ENCODE data around the gene NLGN1. TPM values are rescaled to one million over a fixed set of nuclear protein-coding genes. Genes with fewer than 3 reads are reported as not detected.

NLGN1 gene
- total and polyA plus RNA-seq, 9 of the 15 experiments (the other 6 are each of a cell fraction or from before 2014, with no cell fraction given): under 0.01 to 0.01 TPM; not detected in 7

DNA sequence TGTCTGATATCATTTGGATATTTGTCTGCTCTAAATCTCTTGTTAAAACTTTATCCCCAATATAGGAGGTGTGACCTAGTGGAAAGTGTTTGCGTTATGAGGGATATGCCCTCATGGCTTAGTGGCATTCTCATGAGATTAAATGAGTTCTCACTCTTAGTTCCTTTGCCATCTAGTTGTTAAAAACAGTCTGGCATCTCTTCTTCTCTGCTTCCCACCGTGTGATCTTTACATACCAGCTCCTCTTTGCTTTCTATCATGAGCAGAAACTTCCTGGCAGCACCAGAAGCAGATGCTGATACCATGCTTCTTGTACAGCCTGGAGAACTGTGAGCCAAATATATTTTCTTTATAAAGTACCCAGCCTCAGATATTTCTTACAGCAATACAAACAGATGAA is 33.0 kb downstream of the NLGN1 start (continued):
- TF ChIP-seq, protein P1, sequence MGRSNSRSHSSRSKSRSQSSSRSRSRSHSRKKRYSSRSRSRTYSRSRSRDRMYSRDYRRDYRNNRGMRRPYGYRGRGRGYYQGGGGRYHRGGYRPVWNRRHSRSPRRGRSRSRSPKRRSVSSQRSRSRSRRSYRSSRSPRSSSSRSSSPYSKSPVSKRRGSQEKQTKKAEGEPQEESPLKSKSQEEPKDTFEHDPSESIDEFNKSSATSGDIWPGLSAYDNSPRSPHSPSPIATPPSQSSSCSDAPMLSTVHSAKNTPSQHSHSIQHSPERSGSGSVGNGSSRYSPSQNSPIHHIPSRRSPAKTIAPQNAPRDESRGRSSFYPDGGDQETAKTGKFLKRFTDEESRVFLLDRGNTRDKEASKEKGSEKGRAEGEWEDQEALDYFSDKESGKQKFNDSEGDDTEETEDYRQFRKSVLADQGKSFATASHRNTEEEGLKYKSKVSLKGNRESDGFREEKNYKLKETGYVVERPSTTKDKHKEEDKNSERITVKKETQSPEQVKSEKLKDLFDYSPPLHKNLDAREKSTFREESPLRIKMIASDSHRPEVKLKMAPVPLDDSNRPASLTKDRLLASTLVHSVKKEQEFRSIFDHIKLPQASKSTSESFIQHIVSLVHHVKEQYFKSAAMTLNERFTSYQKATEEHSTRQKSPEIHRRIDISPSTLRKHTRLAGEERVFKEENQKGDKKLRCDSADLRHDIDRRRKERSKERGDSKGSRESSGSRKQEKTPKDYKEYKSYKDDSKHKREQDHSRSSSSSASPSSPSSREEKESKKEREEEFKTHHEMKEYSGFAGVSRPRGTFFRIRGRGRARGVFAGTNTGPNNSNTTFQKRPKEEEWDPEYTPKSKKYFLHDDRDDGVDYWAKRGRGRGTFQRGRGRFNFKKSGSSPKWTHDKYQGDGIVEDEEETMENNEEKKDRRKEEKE (IDR thresholded peaks at IDR 0.05; ENCODE audit: borderline replicate concordance in 1 of 2, control insufficient read depth in 1 of 2, low read depth in 2 of 2, low read length in 1 of 2): no peak
- TF ChIP-seq, protein P2, sequence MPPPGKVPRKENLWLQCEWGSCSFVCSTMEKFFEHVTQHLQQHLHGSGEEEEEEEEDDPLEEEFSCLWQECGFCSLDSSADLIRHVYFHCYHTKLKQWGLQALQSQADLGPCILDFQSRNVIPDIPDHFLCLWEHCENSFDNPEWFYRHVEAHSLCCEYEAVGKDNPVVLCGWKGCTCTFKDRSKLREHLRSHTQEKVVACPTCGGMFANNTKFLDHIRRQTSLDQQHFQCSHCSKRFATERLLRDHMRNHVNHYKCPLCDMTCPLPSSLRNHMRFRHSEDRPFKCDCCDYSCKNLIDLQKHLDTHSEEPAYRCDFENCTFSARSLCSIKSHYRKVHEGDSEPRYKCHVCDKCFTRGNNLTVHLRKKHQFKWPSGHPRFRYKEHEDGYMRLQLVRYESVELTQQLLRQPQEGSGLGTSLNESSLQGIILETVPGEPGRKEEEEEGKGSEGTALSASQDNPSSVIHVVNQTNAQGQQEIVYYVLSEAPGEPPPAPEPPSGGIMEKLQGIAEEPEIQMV (tag; conservative IDR thresholded peaks at IDR 0.05; ENCODE audit: low read depth): no peak
- no peak for TF ChIP-seq ZNF121 (CRISPR knock-in tag; conservative IDR thresholded peaks at IDR 0.05)

DNA sequence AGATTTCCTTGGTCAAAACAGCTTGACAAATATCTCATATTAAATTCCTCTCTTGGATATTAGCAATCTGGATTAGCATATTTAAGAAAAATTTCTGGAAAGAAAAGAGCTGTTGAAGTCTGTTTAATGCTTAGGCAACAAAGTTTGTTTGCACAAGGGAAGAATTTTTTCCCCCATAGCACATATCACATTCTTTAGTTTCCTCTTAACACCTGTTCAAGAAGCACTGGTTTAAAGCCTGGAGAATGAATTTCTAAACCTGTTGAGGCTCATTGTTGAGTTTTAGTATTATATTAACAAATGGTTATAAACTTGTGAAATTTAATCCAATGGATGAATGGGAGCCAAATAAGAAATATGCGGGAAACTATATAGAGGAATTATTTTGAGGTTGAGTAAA is 41.5 kb downstream of the NLGN1 start:
- in situ Hi-C loops (cut with MboI): no loop called here
- no peak overlapping the region for H2AFZ ChIP-seq (ENCODE audit: low read depth, low read length)
- no peaks in the 10 kb centered on the region; the same call in 1 of the 2 replicates for H3K9me3 ChIP-seq (replicated peaks; ENCODE audit: control insufficient read depth, insufficient read depth, low read depth, low read length)
- no peaks in the 10 kb centered on the region for H3K4me1 ChIP-seq (replicated peaks in 1 of 2; ENCODE audit: control insufficient read depth in 2 of 2, insufficient read depth in 2 of 2, low read length in 2 of 2)
- no peak overlapping the region for H3K4me2 ChIP-seq (ENCODE audit: insufficient read depth, low read length)
- no peak overlapping the region for H3K9ac ChIP-seq (ENCODE audit: insufficient read depth in 1 of 2, low read depth in 2 of 2, low read length in 2 of 2)
- intact Hi-C loops (cut with micrococcal nuclease): no loop called here
- CTCF ChIA-PET (ENCODE audit: low intra/inter-chr PET ratio): no interaction called here
- BruUV-seq (replicated peaks): no TSS peak
- H3K36me3 ChIP-seq (ENCODE audit: control insufficient read depth, insufficient read depth, low read length): no peaks in the 10 kb centered on the region
- WGBS (ENCODE audit: insufficient coverage, low coverage, missing lambda C conversion rate): 6% methylated on average over 1 of the region's 1 CpG
- ATAC-seq: no peak
- H3K79me2 ChIP-seq (ENCODE audit: control insufficient read depth, insufficient read depth, low read length): no peaks in the 10 kb centered on the region
- POLR2A ChIA-PET: no interaction called here
- DNase-seq (ENCODE audit: extremely low read depth in 1 of 4, low spot score in 3 of 4): no peak
- FAIRE-seq: no peak
- H3K9me1 ChIP-seq (ENCODE audit: control insufficient read depth, insufficient read depth, low read length): no peaks in the 10 kb centered on the region
- no peaks in the 10 kb centered on the region for H3K27me3 ChIP-seq (ENCODE audit: control insufficient read depth in 2 of 2, insufficient read depth in 2 of 2, low read length in 2 of 2)
- no peaks in the 10 kb centered on the region for H4K20me1 ChIP-seq (replicated peaks; ENCODE audit: control insufficient read depth, insufficient read depth, low read length)
- H3K4me3 ChIP-seq: no peak overlapping the region
- H3K27ac ChIP-seq (ENCODE audit: extremely low read depth, low read depth, low read length): no peak overlapping the region
- TF ChIP-seq, protein P3, sequence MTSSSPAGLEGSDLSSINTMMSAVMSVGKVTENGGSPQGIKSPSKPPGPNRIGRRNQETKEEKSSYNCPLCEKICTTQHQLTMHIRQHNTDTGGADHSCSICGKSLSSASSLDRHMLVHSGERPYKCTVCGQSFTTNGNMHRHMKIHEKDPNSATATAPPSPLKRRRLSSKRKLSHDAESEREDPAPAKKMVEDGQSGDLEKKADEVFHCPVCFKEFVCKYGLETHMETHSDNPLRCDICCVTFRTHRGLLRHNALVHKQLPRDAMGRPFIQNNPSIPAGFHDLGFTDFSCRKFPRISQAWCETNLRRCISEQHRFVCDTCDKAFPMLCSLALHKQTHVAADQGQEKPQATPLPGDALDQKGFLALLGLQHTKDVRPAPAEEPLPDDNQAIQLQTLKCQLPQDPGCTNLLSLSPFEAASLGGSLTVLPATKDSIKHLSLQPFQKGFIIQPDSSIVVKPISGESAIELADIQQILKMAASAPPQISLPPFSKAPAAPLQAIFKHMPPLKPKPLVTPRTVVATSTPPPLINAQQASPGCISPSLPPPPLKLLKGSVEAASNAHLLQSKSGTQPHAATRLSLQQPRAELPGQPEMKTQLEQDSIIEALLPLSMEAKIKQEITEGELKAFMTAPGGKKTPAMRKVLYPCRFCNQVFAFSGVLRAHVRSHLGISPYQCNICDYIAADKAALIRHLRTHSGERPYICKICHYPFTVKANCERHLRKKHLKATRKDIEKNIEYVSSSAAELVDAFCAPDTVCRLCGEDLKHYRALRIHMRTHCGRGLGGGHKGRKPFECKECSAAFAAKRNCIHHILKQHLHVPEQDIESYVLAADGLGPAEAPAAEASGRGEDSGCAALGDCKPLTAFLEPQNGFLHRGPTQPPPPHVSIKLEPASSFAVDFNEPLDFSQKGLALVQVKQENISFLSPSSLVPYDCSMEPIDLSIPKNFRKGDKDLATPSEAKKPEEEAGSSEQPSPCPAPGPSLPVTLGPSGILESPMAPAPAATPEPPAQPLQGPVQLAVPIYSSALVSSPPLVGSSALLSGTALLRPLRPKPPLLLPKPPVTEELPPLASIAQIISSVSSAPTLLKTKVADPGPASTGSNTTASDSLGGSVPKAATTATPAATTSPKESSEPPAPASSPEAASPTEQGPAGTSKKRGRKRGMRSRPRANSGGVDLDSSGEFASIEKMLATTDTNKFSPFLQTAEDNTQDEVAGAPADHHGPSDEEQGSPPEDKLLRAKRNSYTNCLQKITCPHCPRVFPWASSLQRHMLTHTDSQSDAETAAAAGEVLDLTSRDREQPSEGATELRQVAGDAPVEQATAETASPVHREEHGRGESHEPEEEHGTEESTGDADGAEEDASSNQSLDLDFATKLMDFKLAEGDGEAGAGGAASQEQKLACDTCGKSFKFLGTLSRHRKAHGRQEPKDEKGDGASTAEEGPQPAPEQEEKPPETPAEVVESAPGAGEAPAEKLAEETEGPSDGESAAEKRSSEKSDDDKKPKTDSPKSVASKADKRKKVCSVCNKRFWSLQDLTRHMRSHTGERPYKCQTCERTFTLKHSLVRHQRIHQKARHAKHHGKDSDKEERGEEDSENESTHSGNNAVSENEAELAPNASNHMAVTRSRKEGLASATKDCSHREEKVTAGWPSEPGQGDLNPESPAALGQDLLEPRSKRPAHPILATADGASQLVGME (CRISPR knock-in tag; IDR thresholded peaks at IDR 0.05): no peak
- TF ChIP-seq, protein P4, sequence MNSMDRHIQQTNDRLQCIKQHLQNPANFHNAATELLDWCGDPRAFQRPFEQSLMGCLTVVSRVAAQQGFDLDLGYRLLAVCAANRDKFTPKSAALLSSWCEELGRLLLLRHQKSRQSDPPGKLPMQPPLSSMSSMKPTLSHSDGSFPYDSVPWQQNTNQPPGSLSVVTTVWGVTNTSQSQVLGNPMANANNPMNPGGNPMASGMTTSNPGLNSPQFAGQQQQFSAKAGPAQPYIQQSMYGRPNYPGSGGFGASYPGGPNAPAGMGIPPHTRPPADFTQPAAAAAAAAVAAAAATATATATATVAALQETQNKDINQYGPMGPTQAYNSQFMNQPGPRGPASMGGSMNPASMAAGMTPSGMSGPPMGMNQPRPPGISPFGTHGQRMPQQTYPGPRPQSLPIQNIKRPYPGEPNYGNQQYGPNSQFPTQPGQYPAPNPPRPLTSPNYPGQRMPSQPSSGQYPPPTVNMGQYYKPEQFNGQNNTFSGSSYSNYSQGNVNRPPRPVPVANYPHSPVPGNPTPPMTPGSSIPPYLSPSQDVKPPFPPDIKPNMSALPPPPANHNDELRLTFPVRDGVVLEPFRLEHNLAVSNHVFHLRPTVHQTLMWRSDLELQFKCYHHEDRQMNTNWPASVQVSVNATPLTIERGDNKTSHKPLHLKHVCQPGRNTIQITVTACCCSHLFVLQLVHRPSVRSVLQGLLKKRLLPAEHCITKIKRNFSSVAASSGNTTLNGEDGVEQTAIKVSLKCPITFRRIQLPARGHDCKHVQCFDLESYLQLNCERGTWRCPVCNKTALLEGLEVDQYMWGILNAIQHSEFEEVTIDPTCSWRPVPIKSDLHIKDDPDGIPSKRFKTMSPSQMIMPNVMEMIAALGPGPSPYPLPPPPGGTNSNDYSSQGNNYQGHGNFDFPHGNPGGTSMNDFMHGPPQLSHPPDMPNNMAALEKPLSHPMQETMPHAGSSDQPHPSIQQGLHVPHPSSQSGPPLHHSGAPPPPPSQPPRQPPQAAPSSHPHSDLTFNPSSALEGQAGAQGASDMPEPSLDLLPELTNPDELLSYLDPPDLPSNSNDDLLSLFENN (IDR thresholded peaks at IDR 0.05; ENCODE audit: low read depth in 2 of 2, low read length in 2 of 2): no peak
